Adrenal gland (tissue), 12 donors: ENCODE measurements around the gene MYADML2. TPM values are rescaled to one million over a fixed set of nuclear protein-coding genes. Genes with fewer than 3 reads are reported as not detected.

Experiments used
- DNase-seq, 7 donors: peaks; one replicate each; pipeline ENCODE4 v3.0.0-alpha.2; 2019 to 2020
- H3K27ac ChIP-seq, 5 donors: fragments of 200-600 bp; sonication (generic) in 4 of 5; 1 replicate in 3 of 5; 2 replicates in 2 of 5; pipeline versions ENCODE4 v1.5.1 to v1.8.0; 2016 to 2020; ENCODE audit warnings: mild to moderate bottlenecking in 1 of 5
- H3K27me3 ChIP-seq: fragments of 200-600 bp; 2 replicates; pipeline ENCODE4 v1.8.0; 2021
- H3K36me3 ChIP-seq, 2 donors: fragments of 200-600 bp; replicated peaks in 1 of 2; 1 replicate in 1 of 2; 2 replicates in 1 of 2; pipeline versions ENCODE4 v1.5.1 to v1.8.0; 2018 to 2022
- H3K4me1 ChIP-seq, 2 donors: fragments of 200-600 bp; replicated peaks in 1 of 2; 1 replicate in 1 of 2; 2 replicates in 1 of 2; pipeline versions ENCODE4 v1.5.1 to v1.8.0; 2018 to 2021
- H3K4me3 ChIP-seq, 4 donors: fragments of 200-600 bp; sonication (generic) in 3 of 4; one replicate each; pipeline ENCODE4 v1.5.1; 2016 to 2018
- H3K9me3 ChIP-seq, 3 donors: fragments of 200-600 bp; sonication (generic) in 1 of 3; replicated peaks in 1 of 3; 1 replicate in 2 of 3; 2 replicates in 1 of 3; pipeline versions ENCODE4 v1.5.1 to v1.8.0; 2016 to 2021
- CTCF ChIP-seq, 6 experiments: fragments of 450-650 bp in 4 of 6; fragments of 200-600 bp in 2 of 6; sonication (generic) in 1 of 6; IDR thresholded peaks; 1 replicate in 5 of 6; 2 replicates in 1 of 6; pipeline versions ENCODE4 v1.5.1 to v1.8.0; 2016 to 2021; ENCODE audit warnings: antibody characterized with exemption in 6 of 6, mild to moderate bottlenecking in 2 of 6, moderate library complexity in 1 of 6
- POLR2A ChIP-seq, 2 donors: fragments of 450-650 bp; IDR thresholded peaks; one replicate each; pipeline ENCODE4 v1.6.1; 2017; ENCODE audit warnings: antibody characterized with exemption in 2 of 2, mild to moderate bottlenecking in 2 of 2, moderate library complexity in 1 of 2
- WGBS, 4 donors: extraction: QIAGEN DNeasy Blood & Tissue Kit in 2 of 4; methylation state at CpG; one replicate each; pipeline versions ENCODE4 v1.1.5 to v1.1.7; 2013 to 2017; 5-methylcytosine and 5-hydroxymethylcytosine counted together
- intact Hi-C, 2 donors: fragments of 100-400 bp; cut with DNase I; formaldehyde crosslinking; loops; one replicate each; pipeline versions ENCODE4 v1.14.1 to v1.15.0; 2022 to 2023
- polyA plus RNA-seq, 3 donors: library from polyadenylated mRNA; stranded (reverse); fragments of 200-250 nt in 2 of 3; fragments of 350-450 nt in 1 of 3; fragmentation: Illumina TruSeq in 1 of 3; extraction: RNeasy Lipid Tissue Mini Kit (QIAGEN cat#74804) in 1 of 3; gene quantifications; one replicate each; pipeline ENCODE4 v1.2.3, GENCODE V29; 2013 to 2014
- total RNA-seq, 9 donors: library from RNA; depleted of rRNA in 4 of 9; stranded (reverse); fragments of >200 nt in 4 of 9; fragments of 120-200 nt in 1 of 9; fragmentation: NEBNext Ultra II Directional in 1 of 9; extraction: Animal tissue kit (Norgen Biotek cat#: 25700) in 1 of 9; gene quantifications; one replicate each; pipeline versions ENCODE4 v1.1.0 to v1.2.4, GENCODE V29; 2013 to 2023
- donor health status: healthy with polysubstance abuse.
- donor health status: Bipolar disorder and iron deficiency.
- donor health status: DM: yes; HTN: yes; CAD: no.
- donor health status: DM: no; HTN: no; CAD: no.
- donor health status: DM: no; HTN: no; CAD: no.
- donor health status: DM: yes; HTN: yes; CAD: no.

MYADML2 gene
- total and polyA plus RNA-seq, 12 donors: not detected

- WGBS, 4 donors: 6 to 26% (median 12%) methylated on average over 11 to 36 of the region's 36 CpGs
- peaks cover 17 to 18% of the 10 kb centered on the region in 2 donors for H3K4me1 ChIP-seq
- peak overlapping the region in 2 of 5 donors; percentile 30 to 47 for H3K27ac ChIP-seq
- H3K4me3 ChIP-seq: peak overlapping the region in 1 of 4 donors; percentile 18
- no peak for TF ChIP-seq POLR2A (IDR thresholded peaks at IDR 0.05)
- no peak for TF ChIP-seq CTCF (IDR thresholded peaks at IDR 0.05)
- peak; percentile 82 to 93 (median 91) for DNase-seq
- no peaks in the 10 kb centered on the region for H3K36me3 ChIP-seq
- peaks cover 6% of the 10 kb centered on the region for H3K27me3 ChIP-seq
- intact Hi-C loops: no loop called here
- no peaks in the 10 kb centered on the region for H3K9me3 ChIP-seq
These were observed 20.7 kb upstream of the MYADML2 start for GRCh38 chr17:81967533-81968395.

GRCh38 chr17:81967244-81967532 is 20.2 kb upstream of the MYADML2 start:
- no peak overlapping the region for H3K4me3 ChIP-seq
- no peaks in the 10 kb centered on the region for H3K9me3 ChIP-seq
- intact Hi-C loops: no loop called here
- peaks cover 17 to 18% of the 10 kb centered on the region in 2 donors for H3K4me1 ChIP-seq
- H3K27me3 ChIP-seq: peaks cover 8% of the 10 kb centered on the region
- no peak for DNase-seq
- no peaks in the 10 kb centered on the region for H3K36me3 ChIP-seq
- no peak for TF ChIP-seq POLR2A (IDR thresholded peaks at IDR 0.05)
- TF ChIP-seq CTCF (IDR thresholded peaks at IDR 0.05): no peak
- WGBS, 4 donors: 6 to 21% (median 21%) methylated on average over 5 of the region's 5 CpGs; no CpG with 5 or more reads in 1 of the 4 donors
- peak overlapping the region in 2 of 5 donors; percentile 30 to 47 for H3K27ac ChIP-seq

- H3K9me3 ChIP-seq: no peaks in the 10 kb centered on the region
- TF ChIP-seq POLR2A (IDR thresholded peaks at IDR 0.05) (no peak), CTCF (IDR thresholded peaks at IDR 0.05) (no peak)
- intact Hi-C loops: no loop called here
- no peaks in the 10 kb centered on the region for H3K36me3 ChIP-seq
- peaks cover 17 to 18% of the 10 kb centered on the region in 2 donors for H3K4me1 ChIP-seq
- H3K27me3 ChIP-seq: peaks cover 14% of the 10 kb centered on the region
- peak; percentile 47 to 80 (median 73) for DNase-seq
- no peak overlapping the region for H3K4me3 ChIP-seq
- H3K27ac ChIP-seq: peak overlapping the region in 2 of 5 donors; percentile 30 to 47
- 35 to 57% (median 43%) methylated on average over 6 to 41 of the region's 41 CpGs for WGBS, 4 donors
These were observed 19.6 kb upstream of the MYADML2 start for GRCh38 chr17:81966343-81967243.
